GM21825 (cell line): ENCODE measurements around the gene PRTFDC1.
A peak's percentile ranks its signal among the peaks of the same experiment; 100 is the strongest.
"Not testable (repeated sequence)": the region's sequence is repeated elsewhere in the genome, so short reads cannot be mapped to it uniquely, and the experiment has no call there.

Experiments
- ATAC-seq: cut with Tn5 transposase; IDR thresholded peaks from one replicate; pipeline ENCODE4 v1.9.1; 2021; ENCODE audit warnings: mild to moderate bottlenecking, moderate library complexity; ENCODE audit not compliant: unreplicated experiment

The PRTFDC1 gene

GRCh38 chr10:24935504-24936292 lies 16.7 kb downstream of the PRTFDC1 start:
- no peak for ATAC-seq

DNA sequence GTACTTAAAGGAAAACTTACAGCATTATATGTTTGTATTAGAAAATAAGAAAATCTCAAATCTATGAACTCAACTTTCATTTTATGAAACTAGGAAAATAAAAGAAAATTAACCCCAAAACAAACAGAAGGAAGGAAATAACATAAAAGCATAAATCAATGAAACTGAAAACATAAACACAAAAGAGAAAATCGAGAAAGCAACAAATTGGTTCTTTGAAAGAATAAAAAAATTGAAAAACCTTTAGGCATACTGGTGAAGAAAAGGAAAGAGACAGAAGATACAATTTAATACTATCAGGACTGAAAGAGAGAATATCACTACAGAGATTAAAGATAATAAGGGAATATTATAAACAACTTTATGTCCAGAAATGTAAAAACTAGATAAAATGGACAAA lies 21.2 kb downstream of the PRTFDC1 start:
- no peak for ATAC-seq

- peak; percentile 74 for ATAC-seq
Measured at GRCh38 chr10:24930427-24930826, 22.0 kb downstream of the PRTFDC1 start.

GRCh38 chr10:24929904-24930303 lies 22.5 kb downstream of the PRTFDC1 start:
- no peak for ATAC-seq

DNA sequence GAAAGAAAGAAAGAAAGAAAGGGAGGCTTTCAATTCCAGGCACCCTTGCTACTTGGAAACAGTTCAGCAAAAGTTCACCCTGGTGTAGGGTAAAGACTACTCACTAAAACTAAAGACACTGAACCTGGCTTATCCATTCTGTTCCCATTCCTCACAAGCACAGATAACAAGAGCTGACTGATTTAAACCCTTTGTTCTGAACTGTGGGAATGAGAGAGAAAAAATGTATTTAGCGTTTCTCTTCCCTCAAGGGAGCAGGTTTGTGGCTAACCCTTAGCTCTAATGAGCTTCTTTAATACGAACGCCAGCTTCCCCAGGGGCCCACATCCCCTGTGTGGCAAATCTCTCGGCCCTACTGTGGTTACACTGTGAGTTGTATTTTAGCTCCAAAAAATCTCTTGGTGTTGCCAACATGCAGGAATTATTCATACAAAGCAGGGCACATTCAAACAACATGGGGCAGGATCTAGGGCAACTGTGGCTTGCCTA lies 23.3 kb downstream of the PRTFDC1 start:
- ATAC-seq: no peak

GRCh38 chr10:24928163-24928562 lies 24.2 kb downstream of the PRTFDC1 start:
- no peak for ATAC-seq

- ATAC-seq: no peak
Measured at GRCh38 chr10:24926557-24926956, 25.8 kb downstream of the PRTFDC1 start.

DNA sequence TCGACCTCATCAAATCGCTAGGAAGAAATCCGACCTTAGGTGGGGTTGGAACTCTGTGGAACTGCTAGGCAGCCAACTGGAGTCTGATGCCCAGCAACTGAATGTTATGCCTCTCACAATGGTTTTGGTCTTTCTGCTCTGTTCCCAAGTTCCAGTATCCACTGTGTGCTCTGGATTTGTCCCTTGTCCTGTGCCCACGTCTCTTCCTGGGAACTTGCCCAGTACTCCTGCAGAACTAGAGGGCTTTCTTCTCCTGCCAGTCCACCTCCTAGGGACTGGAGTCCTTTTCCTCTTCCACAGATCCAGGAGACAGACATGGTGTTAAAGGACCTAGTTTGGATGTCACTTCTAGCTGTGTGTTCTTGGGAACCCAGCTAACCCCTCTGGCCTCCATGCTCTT lies 26.6 kb downstream of the PRTFDC1 start:
- no peak for ATAC-seq

- ATAC-seq: not testable (repeated sequence)
Measured at GRCh38 chr10:24924483-24924882, 27.9 kb downstream of the PRTFDC1 start.

- ATAC-seq: not testable (repeated sequence)
Measured at GRCh38 chr10:24922222-24922868, 30.1 kb downstream of the PRTFDC1 start.

DNA sequence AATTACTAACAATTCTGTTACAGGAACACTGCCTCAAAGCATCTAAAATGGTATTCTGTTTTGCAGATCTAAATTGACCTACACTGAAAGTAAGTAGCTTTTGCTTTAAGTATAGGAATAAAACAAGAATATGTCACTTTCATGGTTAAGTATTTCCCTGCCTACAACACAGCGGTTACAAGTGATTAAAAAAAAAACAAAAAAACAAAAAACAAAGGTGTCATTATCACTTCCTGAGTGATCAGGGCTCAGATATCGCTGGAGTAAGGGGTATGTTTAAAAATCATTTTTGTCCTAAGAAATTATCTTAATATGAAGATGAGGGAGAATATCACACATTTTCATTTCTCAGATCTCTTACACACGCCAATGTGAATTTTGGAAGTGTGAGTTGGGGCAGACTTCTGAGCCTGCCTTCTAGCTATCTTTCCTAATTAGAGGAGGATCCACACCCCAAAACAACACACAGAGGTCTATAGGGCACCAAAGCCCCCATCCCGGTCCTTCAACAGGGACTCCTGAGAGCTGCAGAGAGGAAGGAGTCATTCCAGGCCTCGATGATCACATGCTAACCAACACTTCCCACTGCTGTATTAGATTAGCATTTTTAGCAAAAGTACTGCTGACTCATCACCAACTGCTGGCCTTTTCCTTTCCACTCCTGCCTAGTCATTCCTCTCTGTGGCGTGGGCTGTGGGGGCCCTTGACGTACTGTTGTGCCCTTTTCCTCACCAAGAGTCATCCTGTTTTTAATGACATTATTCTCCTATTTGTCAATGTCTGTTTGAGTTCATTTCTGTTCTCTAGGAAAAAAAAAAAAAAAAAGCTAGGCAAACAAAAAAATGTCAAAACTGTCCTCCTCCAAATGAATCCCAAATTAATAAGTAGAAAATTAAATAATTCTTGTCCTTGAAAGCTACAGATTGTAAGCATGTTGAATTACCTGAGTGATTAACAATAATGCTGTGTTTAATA lies 31.2 kb downstream of the PRTFDC1 start:
- ATAC-seq: peak; percentile 90

GRCh38 chr10:24920192-24920591 lies 32.2 kb downstream of the PRTFDC1 start:
- ATAC-seq: not testable (repeated sequence)

DNA sequence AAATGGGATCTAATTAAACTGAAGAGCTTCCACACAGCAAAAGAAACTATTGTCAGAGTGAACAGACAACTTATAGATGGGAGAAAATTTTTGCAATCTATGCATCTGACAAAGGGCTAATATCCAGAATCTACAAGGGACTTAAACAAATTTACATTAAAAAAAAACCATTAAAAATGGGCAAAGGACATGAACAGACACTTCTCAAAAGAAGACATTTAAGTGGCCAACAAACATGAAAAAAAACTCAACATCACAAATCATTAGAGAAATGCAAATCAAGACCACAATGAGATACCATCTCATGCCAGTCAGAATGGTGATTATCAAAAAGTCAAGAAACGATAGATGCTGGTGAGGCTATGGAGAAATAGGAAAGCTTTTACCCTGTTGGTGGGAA lies 32.8 kb downstream of the PRTFDC1 start:
- ATAC-seq: not testable (repeated sequence)

DNA sequence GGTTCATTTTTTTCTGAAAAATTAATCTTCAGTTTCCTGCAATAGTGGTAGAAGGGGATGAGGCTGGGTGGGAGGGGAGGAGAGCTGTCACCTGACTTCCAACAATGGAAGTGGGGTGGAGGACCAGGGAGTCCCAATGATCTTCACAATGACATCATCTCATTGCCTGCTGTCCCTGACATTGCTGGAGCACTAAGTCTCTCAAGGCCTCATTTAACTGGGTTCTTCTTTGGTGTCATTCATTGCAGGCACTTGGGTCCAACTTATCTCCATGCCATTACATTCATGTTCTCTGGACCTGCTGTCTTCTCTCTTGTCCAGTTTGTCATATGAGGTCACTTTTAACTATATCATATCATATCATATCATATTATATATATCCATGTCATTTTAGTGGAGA lies 34.4 kb downstream of the PRTFDC1 start:
- no peak for ATAC-seq

DNA sequence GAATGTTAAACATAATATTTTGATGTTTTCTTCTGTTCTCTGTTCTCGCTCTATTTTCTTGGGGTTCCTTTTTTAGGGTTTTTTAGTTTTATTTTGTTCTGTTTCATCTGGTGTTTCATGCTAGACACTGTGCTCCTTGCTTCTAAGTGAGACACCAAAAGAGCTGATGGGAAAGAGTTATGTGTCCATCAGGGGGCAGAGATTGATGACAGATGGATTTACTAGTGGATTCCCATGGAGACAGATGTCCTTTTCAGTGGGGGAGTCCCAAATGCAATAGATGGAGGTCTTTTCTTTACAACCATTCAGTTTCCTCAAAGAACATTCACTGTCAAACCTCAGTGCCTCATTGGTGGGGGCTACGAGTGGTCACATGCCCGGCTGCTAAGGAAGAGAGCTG lies 34.9 kb downstream of the PRTFDC1 start:
- ATAC-seq: no peak

DNA sequence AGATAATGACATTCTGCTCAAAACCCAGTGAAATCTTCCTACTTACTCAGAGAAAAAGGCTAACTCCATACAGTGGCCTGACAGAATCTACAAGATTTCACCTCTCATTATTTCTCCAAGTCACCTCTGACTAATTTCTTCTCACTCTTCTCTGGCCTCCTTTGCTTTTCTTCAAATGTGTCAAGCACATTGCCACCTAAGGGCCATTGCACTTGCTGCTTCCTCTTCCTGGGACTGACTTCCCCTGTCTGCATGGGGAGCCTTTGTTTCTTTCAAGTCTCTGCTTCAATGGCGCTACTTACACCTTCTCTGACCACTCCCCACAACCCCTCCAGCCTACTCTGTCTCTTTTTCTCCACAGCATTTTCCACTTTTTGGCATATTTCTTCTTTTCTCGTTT lies 36.0 kb downstream of the PRTFDC1 start:
- ATAC-seq: no peak

- no peak for ATAC-seq
Measured at GRCh38 chr10:24915304-24915703, 37.1 kb downstream of the PRTFDC1 start.

GRCh38 chr10:24914148-24914547 lies 38.3 kb downstream of the PRTFDC1 start:
- ATAC-seq: no peak

DNA sequence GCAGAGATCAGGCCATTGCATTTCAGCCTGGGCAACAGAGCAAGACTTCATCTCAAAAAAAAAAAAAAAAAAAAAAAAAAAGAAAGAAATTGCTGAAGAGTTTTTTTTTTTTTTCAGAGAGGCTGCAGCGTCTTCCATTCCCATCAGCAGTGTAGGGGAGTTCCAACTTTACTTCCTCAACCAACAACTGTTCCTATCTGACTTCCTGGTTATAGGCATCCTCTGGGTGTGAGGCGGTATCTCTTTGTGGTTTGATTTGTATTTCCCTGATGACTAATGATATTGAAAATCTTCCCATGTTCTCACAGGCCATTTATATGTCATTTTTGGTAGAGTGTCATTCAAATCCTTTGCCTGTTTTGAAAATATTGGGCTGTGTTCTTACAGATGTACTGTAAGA lies 40.2 kb downstream of the PRTFDC1 start:
- no peak for ATAC-seq

GRCh38 chr10:24911029-24911428 lies 41.4 kb downstream of the PRTFDC1 start:
- ATAC-seq: no peak

DNA sequence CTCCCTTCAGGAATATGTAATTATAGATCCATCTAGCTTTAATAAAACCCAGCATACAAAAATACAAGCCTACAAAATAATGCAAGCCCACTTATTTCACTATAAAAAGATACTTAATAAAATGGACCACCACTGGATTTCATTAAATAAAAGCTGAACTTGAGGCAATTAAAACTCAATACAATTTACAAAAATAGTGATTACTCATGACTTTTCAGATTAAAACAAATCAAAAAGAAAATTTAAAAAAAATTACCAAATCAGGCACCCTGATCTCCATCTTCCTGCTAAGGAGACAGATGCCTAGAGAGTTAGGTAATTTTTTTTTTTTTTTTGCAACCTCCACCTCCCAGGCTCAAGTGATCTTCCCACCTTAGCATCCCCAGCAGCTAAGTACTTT lies 41.8 kb downstream of the PRTFDC1 start:
- no peak for ATAC-seq
